DMS53 treated with DMSO at 0.1 percent for 48 hours (cell line): ENCODE measurements around the gene EPAS1.

Source experiments
- DNase-seq: peaks from one replicate; lab custom pipeline; 2025; ENCODE audit not compliant: unreplicated experiment; lab: John Stamatoyannopoulos, UW

The EPAS1 gene

GRCh38 chr2:46430413-46430812, 133.2 kb downstream of the EPAS1 start:
- DNase-seq, result no peak

GRCh38 chr2:46430992-46431391, 133.8 kb downstream of the EPAS1 start:
- no peak for DNase-seq

- DNase-seq, result no peak
These were observed 134.5 kb downstream of the EPAS1 start for GRCh38 chr2:46431481-46432235.

- no peak for DNase-seq
These were observed 137.7 kb downstream of the EPAS1 start for GRCh38 chr2:46434851-46435273.

- no peak for DNase-seq
These were observed 138.1 kb downstream of the EPAS1 start for GRCh38 chr2:46435353-46435752.

GRCh38 chr2:46435796-46436360, 138.7 kb downstream of the EPAS1 start:
- DNase-seq, result no peak
